ENCODE measurements around the gene TGFBR1.

Gene TGFBR1

DNA sequence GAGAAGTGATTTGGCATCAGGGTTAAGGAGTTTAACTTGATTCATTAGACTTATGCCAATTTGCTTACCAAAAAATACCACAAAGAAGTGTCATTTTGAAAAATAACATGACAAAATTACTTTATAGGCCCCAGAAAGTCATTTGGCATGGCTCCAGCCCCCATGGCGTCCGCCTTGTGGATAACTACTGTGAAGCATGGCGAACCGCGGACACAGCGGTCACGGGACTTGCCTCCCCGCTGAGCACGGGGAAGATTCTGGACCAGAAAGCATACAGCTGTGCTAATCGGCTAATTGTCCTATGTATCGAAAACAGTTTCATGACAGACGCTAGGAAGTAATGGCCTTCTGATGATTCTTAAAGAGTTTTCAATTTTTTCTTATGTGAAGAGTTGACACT is 35.4 kb upstream of the TGFBR1 start:
- H3K4me3 ChIP-seq (ENCODE audit: low read depth, low read length) = no peak overlapping the region
- DNase-seq (ENCODE audit: low read depth) = no peak
- TF ChIP-seq, protein P1, sequence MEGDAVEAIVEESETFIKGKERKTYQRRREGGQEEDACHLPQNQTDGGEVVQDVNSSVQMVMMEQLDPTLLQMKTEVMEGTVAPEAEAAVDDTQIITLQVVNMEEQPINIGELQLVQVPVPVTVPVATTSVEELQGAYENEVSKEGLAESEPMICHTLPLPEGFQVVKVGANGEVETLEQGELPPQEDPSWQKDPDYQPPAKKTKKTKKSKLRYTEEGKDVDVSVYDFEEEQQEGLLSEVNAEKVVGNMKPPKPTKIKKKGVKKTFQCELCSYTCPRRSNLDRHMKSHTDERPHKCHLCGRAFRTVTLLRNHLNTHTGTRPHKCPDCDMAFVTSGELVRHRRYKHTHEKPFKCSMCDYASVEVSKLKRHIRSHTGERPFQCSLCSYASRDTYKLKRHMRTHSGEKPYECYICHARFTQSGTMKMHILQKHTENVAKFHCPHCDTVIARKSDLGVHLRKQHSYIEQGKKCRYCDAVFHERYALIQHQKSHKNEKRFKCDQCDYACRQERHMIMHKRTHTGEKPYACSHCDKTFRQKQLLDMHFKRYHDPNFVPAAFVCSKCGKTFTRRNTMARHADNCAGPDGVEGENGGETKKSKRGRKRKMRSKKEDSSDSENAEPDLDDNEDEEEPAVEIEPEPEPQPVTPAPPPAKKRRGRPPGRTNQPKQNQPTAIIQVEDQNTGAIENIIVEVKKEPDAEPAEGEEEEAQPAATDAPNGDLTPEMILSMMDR (IDR thresholded peaks at IDR 0.05; ENCODE audit: control insufficient read depth, extremely low read depth, insufficient read depth) = no peak

DNA sequence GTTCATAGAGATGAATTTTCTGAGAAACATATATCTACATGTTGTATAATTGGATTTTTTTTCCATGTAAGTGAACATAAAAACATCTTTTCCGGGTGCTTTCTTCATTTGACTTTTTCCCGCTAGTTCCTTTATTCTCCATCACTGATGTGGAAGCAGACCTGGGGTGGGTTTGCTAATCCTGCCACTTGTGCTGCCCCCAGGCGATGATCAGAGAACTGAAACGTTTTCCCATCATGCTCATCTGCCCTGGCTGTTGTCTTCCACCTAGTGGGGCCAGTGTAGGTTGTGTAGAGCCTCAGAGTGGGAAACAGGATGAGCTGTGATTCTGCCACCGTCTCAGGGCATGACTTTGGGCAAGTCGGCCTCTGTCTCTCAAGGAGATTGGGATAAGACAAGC is 34.2 kb upstream of the TGFBR1 start:
- TF ChIP-seq, protein P1 (IDR thresholded peaks at IDR 0.05; ENCODE audit: control insufficient read depth, extremely low read depth, insufficient read depth) = no peak
- H3K4me3 ChIP-seq (ENCODE audit: low read depth, low read length) = no peak overlapping the region
- no peak for DNase-seq (ENCODE audit: low read depth)

DNA sequence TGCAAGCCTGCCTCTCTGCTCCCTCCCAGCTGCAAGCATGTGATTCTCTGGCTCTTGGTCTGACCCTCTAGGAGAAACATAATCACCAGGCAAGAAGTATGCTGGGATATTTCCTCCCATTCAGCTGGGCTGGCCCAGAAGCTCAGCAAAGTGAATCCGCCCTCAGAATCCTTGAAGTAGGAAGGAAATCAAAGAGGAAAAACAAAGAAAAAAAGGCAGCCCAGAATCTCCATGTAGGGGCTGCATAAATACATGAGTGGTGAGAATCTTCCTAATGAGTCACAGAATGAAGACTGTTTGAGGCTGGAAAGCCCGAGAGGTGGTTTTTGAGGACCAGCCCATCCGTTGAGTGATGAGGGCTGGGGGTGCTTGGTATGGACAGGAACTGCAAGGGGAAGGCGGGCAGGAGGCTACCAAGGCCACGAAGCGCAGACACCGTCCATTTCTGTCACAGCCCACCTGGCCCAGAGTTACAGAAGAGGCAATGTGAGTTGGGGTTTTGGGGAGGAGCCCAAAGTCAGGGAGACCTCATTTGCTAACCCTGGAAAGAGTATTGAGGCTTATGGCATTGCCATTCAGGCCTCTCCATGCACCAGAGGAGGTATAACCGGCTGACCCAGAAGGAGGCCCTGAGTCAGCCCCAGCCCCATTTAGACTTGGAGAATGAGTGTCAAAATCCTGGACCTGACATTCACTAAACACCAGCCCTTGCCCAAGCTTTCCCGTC is 33.4 kb upstream of the TGFBR1 start:
- no peak for DNase-seq (ENCODE audit: low read depth)
- TF ChIP-seq, protein P1 (IDR thresholded peaks at IDR 0.05; ENCODE audit: control insufficient read depth, extremely low read depth, insufficient read depth) = no peak
- no peak overlapping the region for H3K4me3 ChIP-seq (ENCODE audit: low read depth, low read length)

DNA sequence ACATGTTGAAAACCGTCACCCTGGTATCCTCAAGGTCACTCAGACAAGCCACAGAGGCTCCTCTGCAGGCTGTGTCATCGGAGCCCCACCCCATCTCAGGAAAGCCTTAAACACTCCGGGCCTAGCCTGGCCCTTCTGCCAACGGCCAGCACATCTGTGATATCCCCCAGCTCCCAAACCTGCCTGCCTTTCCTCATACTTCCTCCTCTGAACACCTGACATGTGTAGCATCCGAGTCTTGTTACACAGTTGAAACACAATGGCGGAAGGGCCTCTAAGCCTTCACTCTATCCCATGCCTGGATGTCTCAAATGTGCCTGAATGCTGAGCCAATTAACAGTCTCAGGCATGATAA is 32.9 kb upstream of the TGFBR1 start:
- no peak for DNase-seq (ENCODE audit: low read depth)
- TF ChIP-seq, protein P1 (IDR thresholded peaks at IDR 0.05; ENCODE audit: control insufficient read depth, extremely low read depth, insufficient read depth) = no peak
- no peak overlapping the region for H3K4me3 ChIP-seq (ENCODE audit: low read depth, low read length)

DNA sequence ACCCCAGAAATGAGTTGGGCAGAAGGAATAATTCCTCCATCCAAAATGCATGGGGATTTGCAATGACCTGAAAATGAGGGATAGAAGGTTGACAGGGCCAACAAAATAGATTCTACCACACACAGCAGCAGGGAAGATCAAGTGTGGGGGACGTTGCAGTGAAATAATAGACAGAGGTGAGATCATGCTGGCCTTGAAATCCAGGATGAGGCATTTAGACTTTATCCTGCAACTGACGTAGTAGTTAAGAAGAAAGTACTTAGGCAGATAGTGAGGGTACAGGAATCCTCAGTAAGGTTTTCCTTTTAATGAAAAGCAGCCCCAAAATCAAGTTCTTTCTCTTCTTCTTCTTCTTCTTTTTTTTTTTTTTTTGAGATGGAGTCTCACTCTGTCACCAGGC is 31.6 kb upstream of the TGFBR1 start:
- no peak for DNase-seq (ENCODE audit: low read depth)
- TF ChIP-seq, protein P1 (IDR thresholded peaks at IDR 0.05; ENCODE audit: control insufficient read depth, extremely low read depth, insufficient read depth) = no peak
- no peak overlapping the region for H3K4me3 ChIP-seq (ENCODE audit: low read depth, low read length)

DNA sequence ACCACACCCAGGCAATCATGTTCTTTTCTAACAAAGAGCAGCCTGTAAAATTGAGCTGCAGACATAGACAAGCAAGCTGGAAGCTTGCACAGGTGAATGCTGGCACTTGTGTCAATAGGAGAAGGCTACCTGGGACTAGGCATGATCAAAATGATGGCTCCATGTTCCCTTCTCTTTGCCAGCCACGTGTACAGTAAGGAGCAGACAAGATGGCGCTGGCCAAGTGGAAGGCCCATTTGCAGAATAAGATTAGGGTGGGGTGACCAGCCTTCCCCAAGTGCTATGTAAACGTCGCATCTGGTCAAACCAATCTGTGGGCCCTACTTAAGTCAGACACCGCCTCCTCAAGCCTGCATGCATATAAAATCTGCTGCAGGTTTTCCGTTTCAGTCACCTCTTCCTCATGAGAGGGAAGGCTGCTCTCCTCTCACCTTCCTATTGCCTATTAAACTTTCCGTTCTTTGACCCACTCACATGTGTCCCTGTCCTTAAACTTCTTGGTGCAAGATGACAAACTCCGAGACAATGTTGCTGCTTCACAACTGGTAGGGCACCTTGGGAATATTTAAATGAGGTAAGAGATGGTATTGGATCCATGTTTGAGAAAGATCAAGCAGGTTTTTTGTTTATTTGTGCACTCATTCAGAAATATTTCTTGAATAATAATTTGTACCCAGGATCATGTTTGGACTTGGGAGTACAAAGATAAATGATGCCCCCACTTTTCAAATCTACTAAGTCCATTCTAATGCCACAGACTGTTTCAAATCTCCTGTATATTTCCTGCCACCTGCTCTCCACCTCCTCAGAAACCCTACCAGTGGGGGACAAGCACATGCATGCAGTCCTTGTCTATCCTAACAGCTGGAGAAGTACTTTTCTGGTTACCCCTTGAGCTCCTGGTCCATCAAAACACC is 30.7 kb upstream of the TGFBR1 start:
- no peak for DNase-seq (ENCODE audit: low read depth)

More for the DNA sequence above, 30.7 kb upstream of the TGFBR1 start:
- no peak overlapping the region for H3K4me3 ChIP-seq (ENCODE audit: low read depth, low read length)
- TF ChIP-seq, protein P1 (IDR thresholded peaks at IDR 0.05; ENCODE audit: control insufficient read depth, extremely low read depth, insufficient read depth) = no peak
